ENCODE results near the gene OR2AJ1. TPM values are rescaled to one million over a fixed set of nuclear protein-coding genes. Genes with fewer than 3 reads are reported as not detected.

The OR2AJ1 gene
- total and polyA plus RNA-seq, 4 donors: 0.10 TPM; not detected in 3

DNA sequence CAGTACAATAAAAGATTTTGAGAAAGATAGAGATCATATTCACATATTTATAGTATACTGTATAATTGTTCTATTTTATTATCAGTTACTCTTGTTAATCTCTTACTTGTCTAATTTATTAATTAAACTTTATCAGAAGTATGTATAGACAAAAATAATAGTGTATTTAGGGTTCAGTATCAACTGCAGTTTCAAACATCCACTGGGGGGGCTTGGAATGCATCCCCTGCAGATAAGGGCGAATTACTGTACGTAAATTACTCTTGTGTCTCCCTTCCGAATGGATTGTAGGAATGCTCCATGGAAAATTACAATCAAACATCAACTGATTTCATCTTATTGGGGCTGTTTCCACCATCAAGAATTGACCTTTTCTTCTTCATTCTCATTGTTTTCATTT, 23.9 kb downstream of the OR2AJ1 start, which contains the start of gene OR2L8:
Gene OR2L8 (plus strand): TSS at position 301 of the 400 bp plus-strand sequence. CDS start 0 bp downstream, at position 301.
- Histone ChIP-seq H3K27ac (ENCODE audit: low read depth, low read length) (no peak within 1 kb of the TSS), H3K36me3 (ENCODE audit: control insufficient read depth, insufficient read depth, low read length) (no peaks in the 10 kb centered on the region), H3K9me3 (ENCODE audit: control insufficient read depth, insufficient read depth, low read length) (peaks cover 1% of the 10 kb centered on the region), H3K27me3 (ENCODE audit: control insufficient read depth, insufficient read depth, low read length) (no peaks in the 10 kb centered on the region), H3K4me3 (ENCODE audit: low read depth, low read length) (no peak within 1 kb of the TSS), H3K4me1 (ENCODE audit: control insufficient read depth, insufficient read depth, low read length) (no peaks in the 10 kb centered on the region)
- DNase-seq (ENCODE audit: low read depth in 4 of 6, low spot score in 6 of 6): no peak
- WGBS (ENCODE audit: insufficient coverage): 79% methylated on average over 3 of the region's 3 CpGs

DNA sequence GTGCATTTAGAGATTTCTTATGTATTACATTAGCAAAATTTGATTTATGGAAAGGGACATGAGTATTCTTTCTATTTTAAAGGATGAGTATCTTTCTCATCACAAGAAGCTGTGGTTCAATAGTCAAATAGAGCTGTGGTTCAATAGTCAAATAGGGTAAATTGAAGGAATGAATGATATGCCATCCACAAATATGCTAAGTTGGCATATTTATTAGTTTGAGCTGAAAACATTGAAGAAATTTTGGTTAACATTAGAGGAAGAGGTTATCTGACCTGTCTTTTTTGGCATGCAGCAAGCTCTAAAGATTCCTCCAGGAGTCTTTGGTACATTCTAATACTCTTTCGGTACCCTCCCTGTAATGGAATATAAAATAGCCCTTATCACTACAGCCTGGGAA, 28.7 kb downstream of the OR2AJ1 start:
- no CpG with 5 or more reads among the region's 1 CpG for WGBS (ENCODE audit: insufficient coverage)
- H3K4me1 ChIP-seq (ENCODE audit: control insufficient read depth, insufficient read depth, low read length): no peaks in the 10 kb centered on the region
- no peaks in the 10 kb centered on the region for H3K27me3 ChIP-seq (ENCODE audit: control insufficient read depth, insufficient read depth, low read length)
- H3K36me3 ChIP-seq (ENCODE audit: control insufficient read depth, insufficient read depth, low read length): no peaks in the 10 kb centered on the region
- no peak overlapping the region for H3K4me3 ChIP-seq (ENCODE audit: low read depth, low read length)
- no peak for DNase-seq (ENCODE audit: low read depth in 4 of 6, low spot score in 6 of 6)
- no peak overlapping the region for H3K27ac ChIP-seq (ENCODE audit: low read depth, low read length)
- peaks cover 1% of the 10 kb centered on the region for H3K9me3 ChIP-seq (ENCODE audit: control insufficient read depth, insufficient read depth, low read length)

DNA sequence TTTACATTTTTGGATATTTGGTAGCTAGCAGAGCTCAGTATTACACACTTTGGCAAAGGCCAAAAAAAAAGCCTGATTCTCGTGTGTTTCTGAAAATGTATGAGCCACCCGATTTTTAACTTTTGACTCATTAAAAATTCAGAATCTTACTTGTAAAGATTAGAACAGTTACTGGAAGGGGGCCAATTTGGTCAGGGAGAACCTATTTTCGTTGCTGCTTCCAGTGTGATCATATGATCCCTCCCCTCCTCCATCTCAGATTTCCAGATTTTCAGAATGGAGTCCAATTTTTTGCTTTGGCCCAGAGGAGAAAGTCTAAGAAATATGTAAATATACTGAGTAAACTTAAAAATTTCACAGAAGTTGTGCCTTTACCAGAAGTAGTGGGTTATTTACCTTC, 37.1 kb downstream of the OR2AJ1 start:
- no peak overlapping the region for H3K27ac ChIP-seq (ENCODE audit: low read depth, low read length)
- WGBS (ENCODE audit: insufficient coverage): no CpG with 5 or more reads among the region's 3 CpGs
- DNase-seq (ENCODE audit: low read depth in 4 of 6, low spot score in 6 of 6): peak in 1 of 6 donors; percentile 9
- no peaks in the 10 kb centered on the region for H3K9me3 ChIP-seq (ENCODE audit: control insufficient read depth, insufficient read depth, low read length)
- no peak overlapping the region for H3K4me3 ChIP-seq (ENCODE audit: low read depth, low read length)
- H3K27me3 ChIP-seq (ENCODE audit: control insufficient read depth, insufficient read depth, low read length): no peaks in the 10 kb centered on the region
- no peaks in the 10 kb centered on the region for H3K4me1 ChIP-seq (ENCODE audit: control insufficient read depth, insufficient read depth, low read length)
- H3K36me3 ChIP-seq (ENCODE audit: control insufficient read depth, insufficient read depth, low read length): no peaks in the 10 kb centered on the region

DNA sequence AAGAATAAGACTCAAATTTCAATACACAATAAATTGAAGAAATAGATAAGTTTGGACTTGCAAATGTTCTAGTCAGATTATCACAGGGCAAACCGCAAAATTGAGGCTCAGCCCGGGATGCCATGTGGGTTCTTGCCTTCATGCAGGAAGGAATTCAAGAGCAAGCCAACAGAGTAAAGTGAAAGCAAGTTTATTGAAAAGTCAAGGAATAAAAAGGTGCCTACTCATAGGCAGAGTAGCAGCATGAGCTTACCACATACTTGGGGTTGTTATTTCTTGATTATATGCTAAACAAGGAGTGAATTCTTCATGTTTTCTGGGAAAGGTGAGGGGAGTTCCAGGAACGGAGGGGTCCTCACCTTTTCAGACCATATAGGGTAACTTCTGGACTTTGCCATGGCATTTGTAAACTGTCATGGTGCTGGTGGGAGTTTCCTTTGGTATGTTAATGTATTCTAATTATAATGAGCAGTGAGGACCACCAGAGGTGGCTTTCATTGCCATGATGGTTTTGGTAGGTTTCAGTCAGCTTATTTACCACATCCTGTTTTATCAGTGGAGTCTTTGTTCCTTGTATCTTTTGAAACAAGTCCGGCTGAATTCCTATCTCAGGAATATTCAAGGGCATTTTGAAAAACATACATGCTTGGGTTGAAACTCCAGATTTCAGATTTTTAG, 38.4 kb downstream of the OR2AJ1 start:
- H3K9me3 ChIP-seq (ENCODE audit: control insufficient read depth, insufficient read depth, low read length): no peaks in the 10 kb centered on the region
- no peaks in the 10 kb centered on the region for H3K27me3 ChIP-seq (ENCODE audit: control insufficient read depth, insufficient read depth, low read length)
- H3K36me3 ChIP-seq (ENCODE audit: control insufficient read depth, insufficient read depth, low read length): no peaks in the 10 kb centered on the region
- no peak overlapping the region for H3K27ac ChIP-seq (ENCODE audit: low read depth, low read length)
- no peaks in the 10 kb centered on the region for H3K4me1 ChIP-seq (ENCODE audit: control insufficient read depth, insufficient read depth, low read length)
- no peak for DNase-seq (ENCODE audit: low read depth in 4 of 6, low spot score in 6 of 6)
- 94% methylated on average over 2 of the region's 4 CpGs for WGBS (ENCODE audit: insufficient coverage)
- no peak overlapping the region for H3K4me3 ChIP-seq (ENCODE audit: low read depth, low read length)

DNA sequence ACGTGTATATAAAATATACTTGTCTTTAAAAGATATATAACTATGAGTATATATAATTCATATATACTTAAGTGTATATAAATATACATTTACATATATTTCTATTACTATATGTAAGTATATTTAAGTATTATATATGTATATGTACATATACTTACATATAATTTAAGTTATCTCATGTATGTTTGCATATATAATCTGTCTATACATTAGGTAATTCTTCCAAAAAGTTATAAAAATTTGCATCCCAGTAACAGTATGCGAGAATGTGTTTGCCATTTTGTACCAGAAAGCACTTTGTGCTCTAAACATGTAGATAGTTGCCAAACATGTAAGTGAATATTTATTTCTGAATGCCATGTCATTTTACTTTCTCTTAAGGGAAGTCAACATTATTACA, 40.2 kb downstream of the OR2AJ1 start, which contains the start of gene OR2AK2:
Gene OR2AK2 (plus strand): TSS at position 301 of the 400 bp plus-strand sequence. CDS start 144 bp downstream, outside the sequence.
- H3K27ac ChIP-seq (ENCODE audit: low read depth, low read length): no peak within 1 kb of the TSS
- no CpG with 5 or more reads among the region's 2 CpGs for WGBS (ENCODE audit: insufficient coverage)

DNA sequence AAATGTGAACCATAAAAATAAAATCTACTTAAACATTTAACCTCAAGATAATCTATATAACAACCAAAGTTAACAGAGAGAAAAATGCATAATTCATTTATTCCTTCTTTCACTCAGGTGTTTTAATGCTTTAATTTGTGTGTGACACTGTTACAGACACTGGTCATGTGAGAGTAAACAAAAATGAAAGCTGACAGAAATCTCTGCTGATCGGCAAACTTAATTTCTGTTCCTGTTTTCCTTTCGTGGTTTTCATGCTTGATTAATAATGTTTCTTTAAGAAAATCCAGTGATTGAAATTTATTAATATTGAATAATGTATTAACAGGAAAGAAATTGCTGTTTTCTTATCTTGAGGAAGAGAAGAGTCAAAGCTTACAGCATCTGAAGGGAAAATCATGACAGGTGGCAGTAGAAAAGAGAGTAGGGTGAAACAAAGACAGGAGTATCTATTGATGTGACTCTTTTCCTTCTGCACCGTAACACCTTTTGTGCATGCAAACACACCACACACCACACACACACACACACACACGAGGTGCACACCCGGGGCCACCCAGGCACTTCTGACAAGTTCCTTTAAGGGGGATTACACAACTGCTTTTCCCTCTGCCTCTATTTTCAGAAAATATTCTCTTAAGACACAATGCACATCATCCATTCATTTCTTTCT, 42.0 kb downstream of the OR2AJ1 start:
- Histone ChIP-seq H3K4me1 (ENCODE audit: control insufficient read depth, insufficient read depth, low read length) (no peaks in the 10 kb centered on the region), H3K36me3 (ENCODE audit: control insufficient read depth, insufficient read depth, low read length) (no peaks in the 10 kb centered on the region), H3K4me3 (ENCODE audit: low read depth, low read length) (no peak overlapping the region), H3K9me3 (ENCODE audit: control insufficient read depth, insufficient read depth, low read length) (no peaks in the 10 kb centered on the region), H3K27me3 (ENCODE audit: control insufficient read depth, insufficient read depth, low read length) (no peaks in the 10 kb centered on the region), H3K27ac (ENCODE audit: low read depth, low read length) (no peak overlapping the region)
- no peak for DNase-seq (ENCODE audit: low read depth in 4 of 6, low spot score in 6 of 6)
- WGBS (ENCODE audit: insufficient coverage): no CpG with 5 or more reads among the region's 5 CpGs

More for the DNA sequence above, 40.2 kb downstream of the OR2AJ1 start, which contains the start of gene OR2AK2:
- H3K9me3 ChIP-seq (ENCODE audit: control insufficient read depth, insufficient read depth, low read length): no peaks in the 10 kb centered on the region
- H3K36me3 ChIP-seq (ENCODE audit: control insufficient read depth, insufficient read depth, low read length): no peaks in the 10 kb centered on the region
- no peak within 1 kb of the TSS for H3K4me3 ChIP-seq (ENCODE audit: low read depth, low read length)
- DNase-seq (ENCODE audit: low read depth in 4 of 6, low spot score in 6 of 6): no peak
- no peaks in the 10 kb centered on the region for H3K27me3 ChIP-seq (ENCODE audit: control insufficient read depth, insufficient read depth, low read length)
- H3K4me1 ChIP-seq (ENCODE audit: control insufficient read depth, insufficient read depth, low read length): no peaks in the 10 kb centered on the region

Other genes with a start within 250 kb of the OR2AJ1 start
- not detected for gene OR13G1, start 245.2 kb upstream of the OR2AJ1 start, total RNA-seq
- not detected for gene OR13G1, start 245.2 kb upstream of the OR2AJ1 start, polyA plus RNA-seq (ENCODE audit: insufficient read length in 2 of 2)
- gene OR6F1, start 208.2 kb upstream of the OR2AJ1 start, total RNA-seq: not detected
- gene OR6F1, start 208.2 kb upstream of the OR2AJ1 start, polyA plus RNA-seq (ENCODE audit: insufficient read length in 2 of 2): not detected
- gene OR14K1, start 186.3 kb upstream of the OR2AJ1 start, total RNA-seq: not detected
- gene OR14K1, start 186.3 kb upstream of the OR2AJ1 start, polyA plus RNA-seq (ENCODE audit: insufficient read length in 2 of 2): not detected
- gene OR14A2, start 176.7 kb upstream of the OR2AJ1 start, total RNA-seq: not detected
- gene OR14A2, start 176.7 kb upstream of the OR2AJ1 start, polyA plus RNA-seq (ENCODE audit: insufficient read length in 2 of 2): not detected
- not detected for gene OR1C1, start 164.3 kb upstream of the OR2AJ1 start, total RNA-seq
- gene OR1C1, start 164.3 kb upstream of the OR2AJ1 start, polyA plus RNA-seq (ENCODE audit: insufficient read length in 2 of 2): not detected
- not detected for gene OR14A16, start 100.8 kb upstream of the OR2AJ1 start, total RNA-seq
- gene OR14A16, start 100.8 kb upstream of the OR2AJ1 start, polyA plus RNA-seq (ENCODE audit: insufficient read length in 2 of 2): not detected
- not detected for gene OR11L1, start 83.0 kb upstream of the OR2AJ1 start, total RNA-seq
- not detected for gene OR11L1, start 83.0 kb upstream of the OR2AJ1 start, polyA plus RNA-seq (ENCODE audit: insufficient read length in 2 of 2)
- 10 to 100 TPM in 1 of 2 donors, 1 to 10 TPM in 1; 4.7 to 13.9 TPM for gene TRIM58, start 67.7 kb upstream of the OR2AJ1 start, total RNA-seq
- gene TRIM58, start 67.7 kb upstream of the OR2AJ1 start, polyA plus RNA-seq (ENCODE audit: insufficient read length in 2 of 2): 10 to 100 TPM in 1 of 2 donors, 1 to 10 TPM in 1; 8.9 to 14.4 TPM
- 1 to 10 TPM; 2.1 to 4.8 TPM for gene OR2W3, start 29.3 kb upstream of the OR2AJ1 start, total RNA-seq
- 1 to 10 TPM; 5.6 to 7.8 TPM for gene OR2W3, start 29.3 kb upstream of the OR2AJ1 start, polyA plus RNA-seq (ENCODE audit: insufficient read length in 2 of 2)
- under 1 TPM; 0.20 to 0.39 TPM for gene OR2T8, start 4.6 kb upstream of the OR2AJ1 start, total RNA-seq
- gene OR2T8, start 4.6 kb upstream of the OR2AJ1 start, polyA plus RNA-seq (ENCODE audit: insufficient read length in 2 of 2): 1 to 10 TPM; 1.7 to 2.1 TPM
- 1 to 10 TPM in 1 of 2 donors, under 1 TPM in 1; 0.44 to 1.2 TPM for gene OR2L8, start 24.0 kb downstream of the OR2AJ1 start, total RNA-seq
- gene OR2L8, start 24.0 kb downstream of the OR2AJ1 start, polyA plus RNA-seq (ENCODE audit: insufficient read length in 2 of 2): not detected
- 1 to 10 TPM in 1 of 2 donors, under 1 TPM in 1; 0.44 to 1.1 TPM for gene OR2AK2, start 40.3 kb downstream of the OR2AJ1 start, total RNA-seq
- gene OR2AK2, start 40.3 kb downstream of the OR2AJ1 start, polyA plus RNA-seq (ENCODE audit: insufficient read length in 2 of 2): not detected
- gene OR2L5, start 88.8 kb downstream of the OR2AJ1 start, total RNA-seq: under 1 TPM; 0.17 to 0.89 TPM
- under 1 TPM in 1 of 2 donors, not detected in 1; 0.09 TPM for gene OR2L5, start 88.8 kb downstream of the OR2AJ1 start, polyA plus RNA-seq (ENCODE audit: insufficient read length in 2 of 2)
- gene OR2L2, start 105.2 kb downstream of the OR2AJ1 start, total RNA-seq: under 1 TPM; 0.39 to 0.50 TPM
- under 1 TPM; 0.27 to 0.44 TPM for gene OR2L2, start 105.2 kb downstream of the OR2AJ1 start, polyA plus RNA-seq (ENCODE audit: insufficient read length in 2 of 2)
- gene OR2L3, start 121.9 kb downstream of the OR2AJ1 start, total RNA-seq: under 1 TPM; 0.11 to 0.79 TPM
- gene OR2L3, start 121.9 kb downstream of the OR2AJ1 start, polyA plus RNA-seq (ENCODE audit: insufficient read length in 2 of 2): under 1 TPM; 0.24 to 0.42 TPM
- 1 to 10 TPM in 1 of 2 donors, under 1 TPM in 1; 0.94 to 2.6 TPM for gene OR2L13, start 170.3 kb downstream of the OR2AJ1 start, total RNA-seq
- 1 to 10 TPM; 5.8 to 6.4 TPM for gene OR2L13, start 170.3 kb downstream of the OR2AJ1 start, polyA plus RNA-seq (ENCODE audit: insufficient read length in 2 of 2)
- not detected for gene OR2M5, start 220.3 kb downstream of the OR2AJ1 start, total RNA-seq
- not detected for gene OR2M5, start 220.3 kb downstream of the OR2AJ1 start, polyA plus RNA-seq (ENCODE audit: insufficient read length in 2 of 2)
- gene OR2M2, start 249.9 kb downstream of the OR2AJ1 start, total RNA-seq: under 1 TPM; 0.17 to 0.40 TPM
- not detected for gene OR2M2, start 249.9 kb downstream of the OR2AJ1 start, polyA plus RNA-seq (ENCODE audit: insufficient read length in 2 of 2)